Ovary (tissue), 9 donors: Measurements from ENCODE around the gene ANKRD50. TPM values are rescaled to one million over a fixed set of nuclear protein-coding genes. Genes with fewer than 3 reads are reported as not detected.
A peak's percentile ranks its signal among the peaks of the same experiment; 100 is the strongest.

Source experiments
- DNase-seq, 5 donors: peaks; one replicate each; pipeline ENCODE4 v3.0.0-alpha.2; 2019 to 2020
- H3K27ac ChIP-seq, 2 donors: fragments of 200-600 bp; one replicate each; pipeline versions ENCODE4 v1.5.1 to v1.8.0; 2019 to 2022
- H3K27me3 ChIP-seq: fragments of 200-600 bp; one replicate; pipeline ENCODE4 v1.8.0; 2022
- H3K36me3 ChIP-seq: fragments of 200-600 bp; sonication (generic); one replicate; pipeline ENCODE4 v1.5.1; 2019
- H3K4me1 ChIP-seq: one replicate; pipeline ENCODE4 v1.8.1; 2013; ENCODE audit warnings: mild to moderate bottlenecking, moderate library complexity; ENCODE audit not compliant: insufficient read depth
- H3K4me3 ChIP-seq: fragments of 200-600 bp; sonication (generic); one replicate; pipeline ENCODE4 v1.5.1; 2017
- H3K9me3 ChIP-seq, 2 donors: fragments of 200-600 bp in 1 of 2; sonication (generic) in 1 of 2; one replicate each; pipeline versions ENCODE4 v1.5.1 to v1.8.1; 2013 to 2019; ENCODE audit warnings: mild to moderate bottlenecking in 1 of 2, moderate library complexity in 1 of 2
- CTCF ChIP-seq, 3 donors: fragments of 450-650 bp in 2 of 3; fragments of 200-600 bp in 1 of 3; IDR thresholded peaks; one replicate each; pipeline versions ENCODE4 v1.5.1 to v1.8.0; 2016 to 2022; ENCODE audit warnings: antibody characterized with exemption in 3 of 3, mild to moderate bottlenecking in 1 of 3
- EP300 ChIP-seq: sonication (generic); formaldehyde crosslinking; IDR thresholded peaks from one replicate; pipeline ENCODE4 v1.6.1; 2017; ENCODE audit warnings: antibody characterized with exemption
- POLR2A ChIP-seq: fragments of 450-650 bp; IDR thresholded peaks from one replicate; pipeline ENCODE4 v1.6.1; 2017; ENCODE audit warnings: antibody characterized with exemption, mild to moderate bottlenecking, moderate library complexity
- WGBS, 3 donors: extraction: QIAGEN DNeasy Blood & Tissue Kit in 1 of 3; methylation state at CpG; one replicate each; pipeline versions ENCODE4 v1.1.5 to v1.1.7; 2013 to 2017; 5-methylcytosine and 5-hydroxymethylcytosine counted together
- intact Hi-C, 4 donors: fragments of 100-400 bp; cut with DNase I; formaldehyde crosslinking; loops; one replicate each; pipeline versions ENCODE4 v1.11.0 to v1.15.1; 2022 to 2023
- polyA plus RNA-seq, 2 donors: library from polyadenylated mRNA; stranded (reverse); fragments of 200-250 nt in 1 of 2; fragments of 350-450 nt in 1 of 2; fragmentation: Illumina TruSeq in 1 of 2; extraction: RNeasy Lipid Tissue Mini Kit (QIAGEN cat#74804) in 1 of 2; gene quantifications; one replicate each; pipeline ENCODE4 v1.2.3, GENCODE V29; 2013 to 2014
- total RNA-seq, 7 donors: library from RNA; depleted of rRNA in 2 of 7; stranded (reverse); fragments of >200 nt in 2 of 7; fragmentation: NEBNext Ultra II Directional in 3 of 7; extraction: Animal tissue kit (Norgen Biotek cat#: 25700) in 3 of 7; gene quantifications; one replicate each; pipeline versions ENCODE4 v1.1.0 to v1.2.4, GENCODE V29; 2016 to 2023
- donor health status: DM: no; HTN: no; CAD: no; lungs with moderate emphysema.
- donor health status: DM: no; HTN: no; CAD: no.
- donor health status: Bipolar disorder and iron deficiency.
- donor health status: DM: yes; HTN: yes; CAD: no.
- donor health status: DM: no; HTN: no; CAD: no.
- donor health status: DM: yes; HTN: yes; CAD: no.

ANKRD50 gene
- total and polyA plus RNA-seq, 9 donors, result 7.4 to 17.3 (median 12.9) TPM

DNA sequence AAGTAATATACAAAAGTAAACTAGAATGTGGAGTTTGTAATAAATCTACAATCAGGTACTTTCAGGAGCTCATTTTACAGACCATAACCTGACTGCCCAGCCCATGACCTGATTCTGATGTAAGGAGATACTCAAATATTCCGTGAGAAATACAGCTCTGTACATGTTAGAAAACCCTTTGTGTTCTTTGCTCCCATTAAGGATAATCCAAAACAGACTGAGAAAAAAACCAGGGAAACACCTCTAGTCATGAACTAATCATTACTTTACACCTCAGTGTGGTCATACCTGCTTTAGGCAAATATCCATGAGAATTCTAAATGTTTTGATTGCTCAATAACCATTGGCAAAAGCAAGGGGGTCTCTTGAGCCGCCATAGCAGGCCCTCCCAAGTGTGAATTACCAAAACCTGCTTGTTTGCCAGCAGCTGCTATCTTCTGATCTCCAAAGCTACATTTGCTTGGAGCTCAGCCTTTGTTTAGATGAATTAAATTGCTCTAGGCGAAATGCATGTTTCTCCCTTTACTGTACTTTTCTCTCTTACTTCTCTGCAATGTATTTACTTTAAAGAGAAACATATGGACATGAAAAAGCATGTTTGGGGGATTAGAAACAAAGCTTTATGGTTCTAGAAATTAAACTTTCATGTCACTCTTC lies 79.1 kb downstream of the ANKRD50 start:
- Histone ChIP-seq H3K4me1 (no peaks in the 10 kb centered on the region), H3K27ac (no peak overlapping the region), H3K4me3 (no peak overlapping the region), H3K9me3 (no peaks in the 10 kb centered on the region), H3K27me3 (no peaks in the 10 kb centered on the region), H3K36me3 (no peaks in the 10 kb centered on the region)
- TF ChIP-seq POLR2A, result no peak
- no peak for TF ChIP-seq EP300
- TF ChIP-seq CTCF (IDR thresholded peaks at IDR 0.05), result no peak
- intact Hi-C loops, result no loop called here
- no peak for DNase-seq
- WGBS, 3 donors, result 90 to 94% (median 91%) methylated on average over 3 of the region's 3 CpGs

- H3K27me3 ChIP-seq, result no peaks in the 10 kb centered on the region
- no peak for TF ChIP-seq EP300
- no peak for TF ChIP-seq POLR2A
- TF ChIP-seq CTCF (IDR thresholded peaks at IDR 0.05), result no peak
- no peak overlapping the region for H3K4me3 ChIP-seq
- H3K4me1 ChIP-seq, result no peaks in the 10 kb centered on the region
- no peak for DNase-seq
- no peaks in the 10 kb centered on the region for H3K9me3 ChIP-seq
- H3K36me3 ChIP-seq, result no peaks in the 10 kb centered on the region
- 92 to 96% (median 93%) methylated on average over 5 of the region's 5 CpGs for WGBS, 3 donors
- H3K27ac ChIP-seq, result no peak overlapping the region
- intact Hi-C loops, result no loop called here
These were observed 80.1 kb downstream of the ANKRD50 start for GRCh38 chr4:124632439-124632838.

DNA sequence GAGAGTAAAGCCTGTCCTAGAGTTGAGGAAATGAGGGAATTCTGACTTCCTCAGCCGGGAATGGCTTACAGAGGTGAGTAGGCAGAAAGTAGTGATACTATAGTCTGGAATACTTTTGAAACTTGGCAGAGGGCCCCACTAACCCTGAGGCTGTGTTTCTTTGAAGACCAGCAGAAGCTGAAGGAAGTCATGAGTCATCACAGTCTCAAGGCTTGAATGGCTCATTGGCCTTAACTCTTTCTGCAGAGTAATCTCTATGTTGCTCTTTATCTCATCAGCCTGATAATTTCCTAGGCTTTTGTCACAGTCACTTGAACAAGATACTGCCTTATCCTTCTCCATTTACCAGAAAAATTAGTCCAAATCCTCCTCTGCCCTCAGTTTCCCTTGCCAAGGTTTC lies 80.8 kb downstream of the ANKRD50 start:
- 18 to 40% (median 25%) methylated on average over 1 of the region's 1 CpG for WGBS, 3 donors
- Histone ChIP-seq H3K36me3 (no peaks in the 10 kb centered on the region), H3K4me3 (no peak overlapping the region), H3K4me1 (no peaks in the 10 kb centered on the region), H3K27me3 (no peaks in the 10 kb centered on the region), H3K9me3 (no peaks in the 10 kb centered on the region), H3K27ac (no peak overlapping the region)
- TF ChIP-seq CTCF (IDR thresholded peaks at IDR 0.05), result no peak
- DNase-seq, result peak in 1 of 5 donors; percentile 28
- intact Hi-C loops, result no loop called here

DNA sequence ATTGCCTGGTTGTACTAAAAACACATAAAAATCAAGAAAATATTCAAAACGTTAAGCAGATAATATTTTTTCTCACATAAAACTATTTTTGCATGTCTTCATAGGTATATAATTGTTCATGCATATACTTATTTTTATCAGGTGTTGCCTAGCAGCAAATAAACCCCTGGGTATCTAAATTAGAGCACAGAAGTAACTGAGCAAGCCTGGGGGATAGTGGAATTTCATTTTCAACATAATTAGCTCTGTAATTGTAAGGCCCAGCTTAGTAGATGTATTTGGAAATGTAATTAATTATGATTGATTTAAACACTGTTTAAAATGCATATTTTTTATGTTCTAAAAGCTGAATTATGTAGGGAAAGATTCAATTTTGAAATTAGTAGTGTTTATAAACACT lies 82.9 kb downstream of the ANKRD50 start:
- DNase-seq, result no peak
- H3K27me3 ChIP-seq, result no peaks in the 10 kb centered on the region
- H3K4me1 ChIP-seq, result no peaks in the 10 kb centered on the region
- 53 to 64% (median 57%) methylated on average over 1 of the region's 1 CpG for WGBS, 3 donors
- H3K4me3 ChIP-seq, result no peak overlapping the region
- no peak overlapping the region for H3K27ac ChIP-seq
- intact Hi-C loops, result no loop called here
- H3K36me3 ChIP-seq, result no peaks in the 10 kb centered on the region
- H3K9me3 ChIP-seq, result no peaks in the 10 kb centered on the region
- no peak for TF ChIP-seq POLR2A
- no peak for TF ChIP-seq CTCF (IDR thresholded peaks at IDR 0.05)
- TF ChIP-seq EP300, result no peak
